Heart left ventricle (tissue), 16 donors: ENCODE measurements around the gene FAM168A. TPM values are rescaled to one million over a fixed set of nuclear protein-coding genes. Genes with fewer than 3 reads are reported as not detected.
A peak's percentile ranks its signal among the peaks of the same experiment; 100 is the strongest.

Experiments used
- ATAC-seq, 4 donors: fragments of 200-7000 bp; cut with Tn5 transposase; one replicate each; pipeline ENCODE4 v1.9.1; 2020 to 2022; ENCODE audit warnings: moderate library complexity in 4 of 4, mild to moderate bottlenecking in 3 of 4, moderate number of reproducible peaks in 1 of 4
- DNase-seq, 5 donors: peaks; one replicate each; pipeline ENCODE4 v3.0.0-alpha.2; 2020
- H3K27ac ChIP-seq, 12 donors: fragments of 200-600 bp; sonication (generic) in 4 of 12; one replicate each; pipeline versions ENCODE4 v1.5.0 to v1.8.0; 2016 to 2022; ENCODE audit warnings: mild to moderate bottlenecking in 2 of 12
- H3K27me3 ChIP-seq, 9 donors: fragments of 200-600 bp; sonication (generic) in 2 of 9; one replicate each; pipeline versions ENCODE4 v1.5.1 to v1.8.0; 2016 to 2022; ENCODE audit warnings: mild to moderate bottlenecking in 3 of 9
- H3K36me3 ChIP-seq, 9 donors: fragments of 200-600 bp; sonication (generic) in 2 of 9; one replicate each; pipeline versions ENCODE4 v1.5.0 to v1.8.0; 2018 to 2022; ENCODE audit warnings: mild to moderate bottlenecking in 2 of 9
- H3K4me1 ChIP-seq, 12 donors: fragments of 200-600 bp; sonication (generic) in 4 of 12; one replicate each; pipeline versions ENCODE4 v1.5.0 to v1.8.0; 2016 to 2022; ENCODE audit warnings: mild to moderate bottlenecking in 3 of 12
- H3K4me3 ChIP-seq, 12 donors: fragments of 200-600 bp; sonication (generic) in 4 of 12; one replicate each; pipeline versions ENCODE4 v1.5.0 to v1.8.0; 2017 to 2022; ENCODE audit warnings: mild to moderate bottlenecking in 9 of 12, moderate library complexity in 4 of 12
- H3K9me3 ChIP-seq, 12 donors: fragments of 200-600 bp; sonication (generic) in 4 of 12; one replicate each; pipeline versions ENCODE4 v1.5.0 to v1.8.0; 2016 to 2022; ENCODE audit warnings: mild to moderate bottlenecking in 1 of 12
- POLR2A ChIP-seq, 2 donors: fragments of 450-650 bp; IDR thresholded peaks; one replicate each; pipeline ENCODE4 v1.6.1; 2017; ENCODE audit warnings: antibody characterized with exemption in 2 of 2, mild to moderate bottlenecking in 2 of 2, moderate library complexity in 2 of 2
- WGBS, 4 donors: extraction: QIAGEN DNeasy Blood & Tissue Kit in 2 of 4; methylation state at CpG; one replicate each; pipeline versions ENCODE4 v1.1.5 to v1.1.7; 2013 to 2018; 5-methylcytosine and 5-hydroxymethylcytosine counted together
- intact Hi-C, 10 donors: fragments of 100-400 bp; cut with DNase I; formaldehyde crosslinking; loops; one replicate each; pipeline versions ENCODE4 v1.11.1 to v1.14.2; 2022
- polyA plus RNA-seq, 2 donors: library from polyadenylated mRNA; stranded (reverse); fragments of 200-250 nt; gene quantifications; one replicate each; pipeline ENCODE4 v1.2.3, GENCODE V29; 2013
- total RNA-seq, 9 donors: library from RNA; depleted of rRNA in 2 of 9; stranded (reverse); fragments of >200 nt in 2 of 9; fragmentation: NEBNext Ultra II Directional in 3 of 9; extraction: Animal tissue kit (Norgen Biotek cat#: 25700) in 3 of 9; gene quantifications; one replicate each; pipeline versions ENCODE4 v1.1.0 to v1.2.4, GENCODE V29; 2016 to 2023
- TF ChIP-seq, protein P1 (sequence below), 12 donors: fragments of 200-600 bp; sonication (generic) in 4 of 12; IDR thresholded peaks; one replicate each; pipeline versions ENCODE4 v1.5.0 to v1.8.0; 2018 to 2022; ENCODE audit warnings: antibody characterized with exemption in 12 of 12, mild to moderate bottlenecking in 5 of 12
- donor health status: ischemic (EF 13 %, LVEDD 7.1; RV severe dilation, severe dysfunction).
- donor health status: healthy with polysubstance abuse.
- donor health status: DM: no; HTN: yes; CAD: no.
- donor health status: DM: no; HTN: no; CAD: no.
- donor health status: ischemic (EF 25% LVEDD 6.9; RV normal size, moderate dysfunction).
- donor health status: ischemic (EF 25% LVEDD 5.7; RV mildly dilated, moderate dysfunction).
- donor health status: healthy.
- donor health status: DM: yes; HTN: yes; CAD: no.
- donor health status: ischemic (EF 35%, LVEDD 5.7; RV mildly dilated, moderate dysfunction).
- donor health status: nonischemic (EF 11% LVEDD 7.7; RV severe dilation, severe dysfunction).
- donor health status: DM: yes; HTN: yes; CAD: no.
- donor health status: PGD.
- donor health status: ischemic (EF 29% LVEDD 5.4; RV normal size, mild dysfunction).
- donor health status: nonischemic (EF 23%, LVEDD 6.1; RV moderate dilation, normal function).

Gene FAM168A
- total and polyA plus RNA-seq, 11 donors, result 9.0 to 39.1 (median 27.8) TPM

DNA sequence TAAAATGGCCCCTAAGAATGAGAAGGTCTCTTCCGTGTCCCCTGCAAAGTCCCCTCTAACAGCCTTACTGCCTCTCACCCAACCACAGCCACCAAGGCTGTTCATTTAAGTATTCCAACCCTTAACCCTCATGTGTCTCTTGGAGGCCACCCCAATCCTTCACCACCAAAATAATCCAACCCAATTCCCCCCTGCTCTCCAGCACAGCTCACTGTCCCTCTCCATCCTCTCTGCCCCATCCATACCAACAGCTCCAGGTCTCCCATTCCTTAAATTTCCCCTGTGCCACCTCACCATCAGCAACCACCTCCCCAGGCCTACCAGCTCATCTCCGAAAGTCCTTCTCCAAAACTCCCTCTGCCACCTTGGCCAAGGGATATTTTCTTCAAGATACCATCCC, 1.4 kb downstream of the FAM168A start:
- no peak for ATAC-seq
- 91 to 99% (median 96%) methylated on average over 2 of the region's 2 CpGs for WGBS, 4 donors
- Histone ChIP-seq H3K9me3 (no peaks in the 10 kb centered on the region), H3K36me3 (no peaks in the 10 kb centered on the region), H3K27me3 (no peaks in the 10 kb centered on the region), H3K4me3 (peak overlapping the region in 9 of 12 donors; percentile 80 to 97 (median 90)), H3K27ac (no peak overlapping the region), H3K4me1 (peaks cover 0 to 28% (median 15%) of the 10 kb centered on the region in 12 donors)
- DNase-seq, result no peak
- intact Hi-C loops, result loop anchor here in 8 of 10 donors (5.0 to 10.0 kb wide), 7 partner anchors 112 to 289 kb away; partner anchors contain the start of gene ARHGEF17 (in 1 of the 8)
- no peak for TF ChIP-seq POLR2A (IDR thresholded peaks at IDR 0.05)
- TF ChIP-seq, protein P1, sequence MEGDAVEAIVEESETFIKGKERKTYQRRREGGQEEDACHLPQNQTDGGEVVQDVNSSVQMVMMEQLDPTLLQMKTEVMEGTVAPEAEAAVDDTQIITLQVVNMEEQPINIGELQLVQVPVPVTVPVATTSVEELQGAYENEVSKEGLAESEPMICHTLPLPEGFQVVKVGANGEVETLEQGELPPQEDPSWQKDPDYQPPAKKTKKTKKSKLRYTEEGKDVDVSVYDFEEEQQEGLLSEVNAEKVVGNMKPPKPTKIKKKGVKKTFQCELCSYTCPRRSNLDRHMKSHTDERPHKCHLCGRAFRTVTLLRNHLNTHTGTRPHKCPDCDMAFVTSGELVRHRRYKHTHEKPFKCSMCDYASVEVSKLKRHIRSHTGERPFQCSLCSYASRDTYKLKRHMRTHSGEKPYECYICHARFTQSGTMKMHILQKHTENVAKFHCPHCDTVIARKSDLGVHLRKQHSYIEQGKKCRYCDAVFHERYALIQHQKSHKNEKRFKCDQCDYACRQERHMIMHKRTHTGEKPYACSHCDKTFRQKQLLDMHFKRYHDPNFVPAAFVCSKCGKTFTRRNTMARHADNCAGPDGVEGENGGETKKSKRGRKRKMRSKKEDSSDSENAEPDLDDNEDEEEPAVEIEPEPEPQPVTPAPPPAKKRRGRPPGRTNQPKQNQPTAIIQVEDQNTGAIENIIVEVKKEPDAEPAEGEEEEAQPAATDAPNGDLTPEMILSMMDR (IDR thresholded peaks at IDR 0.05), result no peak

DNA sequence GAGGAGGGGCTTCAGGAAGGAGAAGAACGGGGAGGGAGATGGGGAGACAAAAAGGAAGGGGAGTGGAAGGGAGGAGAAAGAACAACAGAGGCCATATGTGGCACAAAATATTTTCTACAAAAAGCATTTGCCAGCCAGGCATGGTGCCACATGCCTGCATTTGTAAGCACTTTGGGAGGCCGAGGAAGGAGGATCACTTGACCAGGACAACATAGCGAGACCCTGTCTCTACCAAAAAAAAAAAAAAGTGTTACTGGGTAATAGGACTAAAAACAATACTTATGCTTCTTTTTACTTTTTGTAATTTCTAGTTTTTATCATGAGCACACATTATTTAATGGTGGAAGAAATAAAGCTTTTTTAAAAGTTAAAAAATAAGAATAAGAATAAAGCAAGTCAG, 5.3 kb downstream of the FAM168A start:
- H3K4me1 ChIP-seq, result peaks cover 0 to 28% (median 12%) of the 10 kb centered on the region in 12 donors
- intact Hi-C loops, result loop anchor here in 4 of 10 donors (10.0 kb wide), 3 partner anchors 108 to 188 kb away; no protein-coding TSS in a partner anchor
- no peak for DNase-seq

DNA sequence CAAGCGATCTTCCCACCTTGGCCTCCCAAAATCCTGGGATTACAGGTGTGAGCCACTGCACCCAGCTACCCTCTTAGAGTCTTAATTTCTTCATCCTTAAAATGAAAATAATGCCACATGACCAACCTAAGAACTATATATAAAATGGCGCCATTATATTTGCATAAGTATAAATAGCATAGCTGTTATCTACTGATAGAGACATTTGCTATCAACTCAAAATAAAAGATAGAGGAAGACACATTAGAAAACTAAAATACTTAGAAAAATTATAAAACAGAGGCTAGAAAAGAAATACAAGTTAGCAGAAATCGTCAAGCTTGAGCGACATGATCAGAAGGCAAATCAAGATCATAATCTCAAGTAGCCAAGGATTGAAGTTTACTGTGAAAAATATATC, 6.2 kb downstream of the FAM168A start:
- Histone ChIP-seq H3K36me3 (no peaks in the 10 kb centered on the region), H3K27ac (no peak overlapping the region), H3K27me3 (no peaks in the 10 kb centered on the region), H3K9me3 (no peaks in the 10 kb centered on the region), H3K4me1 (peaks cover 0 to 22% (median 8%) of the 10 kb centered on the region in 12 donors), H3K4me3 (no peak overlapping the region)
- ATAC-seq, result no peak
- intact Hi-C loops, result loop anchor here in 4 of 10 donors (10.0 kb wide), 3 partner anchors 107 to 187 kb away; no protein-coding TSS in a partner anchor
- WGBS, 4 donors, result 66 to 96% (median 90%) methylated on average over 4 of the region's 4 CpGs
- DNase-seq, result no peak
- no peak for TF ChIP-seq POLR2A (IDR thresholded peaks at IDR 0.05)

More for the DNA sequence above, 5.3 kb downstream of the FAM168A start:
- Histone ChIP-seq H3K27me3 (no peaks in the 10 kb centered on the region), H3K4me3 (no peak overlapping the region), H3K9me3 (no peaks in the 10 kb centered on the region), H3K27ac (no peak overlapping the region), H3K36me3 (no peaks in the 10 kb centered on the region)
- TF ChIP-seq, protein P1 (IDR thresholded peaks at IDR 0.05), result no peak
- 92 to 95% (median 94%) methylated on average over 3 of the region's 3 CpGs for whole genome bisulfite sequencing, 4 donors
- no peak for ATAC-seq

DNA sequence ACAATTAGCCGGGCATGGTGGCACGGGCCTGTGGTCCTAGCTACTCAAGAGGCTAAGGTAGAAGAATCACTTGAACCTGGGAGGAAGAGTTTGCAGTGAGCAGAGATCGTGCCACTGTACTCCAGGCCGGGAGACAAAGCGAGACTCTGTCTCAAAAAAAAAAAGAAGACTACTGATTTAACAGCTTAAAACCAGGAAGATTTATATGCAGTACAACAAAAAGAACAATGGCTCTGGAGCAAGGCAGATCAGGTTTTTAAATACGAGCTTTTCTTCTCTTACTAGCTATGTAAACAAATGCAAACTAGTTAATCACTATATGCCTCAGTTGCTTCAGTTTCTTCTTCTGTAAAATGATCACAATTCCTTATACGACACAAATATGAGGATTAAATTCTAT, 6.9 kb downstream of the FAM168A start:
- peaks cover 0 to 14% (median 1%) of the 10 kb centered on the region in 12 donors for H3K4me1 ChIP-seq

More for the DNA sequence above, 6.9 kb downstream of the FAM168A start:
- intact Hi-C loops, result loop anchor here in 4 of 10 donors (10.0 kb wide), 3 partner anchors 106 to 186 kb away; no protein-coding TSS in a partner anchor
- TF ChIP-seq, protein P1 (IDR thresholded peaks at IDR 0.05), result no peak
- TF ChIP-seq POLR2A (IDR thresholded peaks at IDR 0.05), result no peak
- Histone ChIP-seq H3K27me3 (no peaks in the 10 kb centered on the region), H3K9me3 (no peaks in the 10 kb centered on the region), H3K4me3 (no peak overlapping the region), H3K27ac (no peak overlapping the region), H3K36me3 (no peaks in the 10 kb centered on the region)
- DNase-seq (no peak), ATAC-seq (no peak)
- WGBS, 4 donors, result 93 to 94% (median 93%) methylated on average over 7 of the region's 7 CpGs
